ENCODE measurements around the gene WDR5B. TPM values are rescaled to one million over a fixed set of nuclear protein-coding genes. Genes with fewer than 3 reads are reported as not detected.

WDR5B gene
- total and polyA plus RNA-seq, 2 of the 8 experiments (the other 6 are each of a cell fraction or from before 2014, with no cell fraction given): 1.9 to 3.5 TPM

- Histone ChIP-seq H2BK20ac (ENCODE audit: low read length) (no peak overlapping the region), H2AK5ac (ENCODE audit: low read depth, low read length) (no peak overlapping the region), H2BK5ac (ENCODE audit: low read depth, low read length) (no peak overlapping the region), H3K27me3 (replicated peaks in 1 of 4; ENCODE audit: control insufficient read depth in 3 of 4, extremely low read depth in 1 of 4, insufficient read depth in 3 of 4, low read length in 3 of 4) (no peaks in the 10 kb centered on the region), H3K4ac (replicated peaks; ENCODE audit: insufficient read length, low read depth, low read length) (no peak overlapping the region), H3K4me3 (ENCODE audit: extremely low read depth in 1 of 4, insufficient read depth in 2 of 4, low read depth in 3 of 4, low read length in 4 of 4) (no peak overlapping the region), H2AFZ (ENCODE audit: low read length) (no peak overlapping the region), H3K79me1 (ENCODE audit: low read depth, low read length) (peaks cover 2% of the 10 kb centered on the region; the same call in 1 of the 2 replicates), H3K4me2 (ENCODE audit: insufficient read depth in 1 of 2, low read depth in 2 of 2, low read length in 2 of 2) (no peak overlapping the region), H3K23ac (ENCODE audit: insufficient read length) (no peak overlapping the region), H3K79me2 (ENCODE audit: control insufficient read depth in 1 of 2, insufficient read depth in 2 of 2, low read length in 2 of 2) (peaks cover 3 to 79% of the 10 kb centered on the region in 2 experiments; a peak in 3 of 4 replicates), H3K23me2 (ENCODE audit: low read depth, low read length) (no peaks in the 10 kb centered on the region), H3K9me3 (ENCODE audit: insufficient read depth in 2 of 2, low read depth in 1 of 2, low read length in 1 of 2) (no peaks in the 10 kb centered on the region), H4K8ac (ENCODE audit: extremely low read depth, insufficient read depth, low read length) (no peak overlapping the region), H2BK15ac (ENCODE audit: low read length) (no peak overlapping the region), H4K5ac (ENCODE audit: insufficient read length, low read depth, low read length) (no peak overlapping the region), H3K27ac (ENCODE audit: low read depth, low read length) (no peak overlapping the region), H4K20me1 (replicated peaks in 1 of 2; ENCODE audit: control insufficient read depth in 1 of 2, insufficient read depth in 2 of 2, low read length in 2 of 2) (peaks cover 0 to 2% of the 10 kb centered on the region in 2 experiments), H3K18ac (ENCODE audit: extremely low read depth, low read length) (no peak overlapping the region), H2BK12ac (ENCODE audit: low read depth, low read length) (no peak overlapping the region), H3K9ac (replicated peaks in 1 of 4; ENCODE audit: extremely low read depth in 1 of 4, low read depth in 3 of 4, low read length in 3 of 4) (no peak overlapping the region), H3K36me3 (ENCODE audit: control insufficient read depth in 2 of 4, insufficient read depth in 4 of 4, low read length in 3 of 4) (peaks cover 0 to 3% (median 0%) of the 10 kb centered on the region in 4 experiments; a peak in 1 of 8 replicates), H4K91ac (replicated peaks; ENCODE audit: insufficient read length, low read length) (no peak overlapping the region), H3K56ac (replicated peaks; ENCODE audit: insufficient read length, low read depth, low read length) (no peak overlapping the region), H3K14ac (ENCODE audit: insufficient read length) (no peak overlapping the region), H2BK120ac (replicated peaks; ENCODE audit: low read depth, low read length) (no peak overlapping the region), H3K4me1 (replicated peaks in 1 of 4; ENCODE audit: control insufficient read depth in 3 of 4, insufficient read depth in 4 of 4, low read length in 3 of 4) (no peaks in the 10 kb centered on the region)
- FAIRE-seq: no peak
- no peak for DNase-seq (ENCODE audit: low read depth in 1 of 2, low spot score in 2 of 2)
- 84% methylated on average over 4 of the region's 4 CpGs; no CpG with 5 or more reads in 1 of the 2 experiments for WGBS, 2 experiments (ENCODE audit: extremely low coverage in 1 of 2, insufficient coverage in 1 of 2, insufficient read length in 1 of 2, insufficient replicate concordance in 2 of 2, low coverage in 1 of 2, low lambda C conversion rate in 2 of 2, missing lambda C conversion rate in 1 of 2)
- POLR2A ChIA-PET (ENCODE audit: partially characterized antibody): no interaction called here
- TF ChIP-seq TEAD4 (IDR thresholded peaks at IDR 0.05; ENCODE audit: low read depth, low read length) (no peak), GABPA (IDR thresholded peaks at IDR 0.05; ENCODE audit: borderline replicate concordance, insufficient read depth, low read length) (no peak), POLR2AphosphoS5 (IDR thresholded peaks at IDR 0.05; ENCODE audit: low read depth, low read length) (no peak), JUN (IDR thresholded peaks at IDR 0.05; ENCODE audit: low read depth, low read length) (no peak), TAF1 (IDR thresholded peaks at IDR 0.05; ENCODE audit: low read depth, low read length) (no peak), RXRA (IDR thresholded peaks at IDR 0.05; ENCODE audit: insufficient read depth, low read depth, low read length) (no peak), FOSL1 (IDR thresholded peaks at IDR 0.05; ENCODE audit: insufficient read depth, low read depth, low read length) (no peak), POLR2A (IDR thresholded peaks at IDR 0.05; ENCODE audit: control extremely low read depth in 1 of 2, low read depth in 2 of 2, low read length in 2 of 2) (no peak)
- CTCF ChIA-PET (ENCODE audit: partially characterized antibody): interaction anchor here (1.4 kb wide), 1 partner anchor 15 kb away, joined by 3 read pairs; no protein-coding TSS in a partner anchor
Measured at GRCh38 chr3:122377975-122378374, 37.9 kb downstream of the WDR5B start.
